Measurements from ENCODE around the gene FOSL1.

DNA sequence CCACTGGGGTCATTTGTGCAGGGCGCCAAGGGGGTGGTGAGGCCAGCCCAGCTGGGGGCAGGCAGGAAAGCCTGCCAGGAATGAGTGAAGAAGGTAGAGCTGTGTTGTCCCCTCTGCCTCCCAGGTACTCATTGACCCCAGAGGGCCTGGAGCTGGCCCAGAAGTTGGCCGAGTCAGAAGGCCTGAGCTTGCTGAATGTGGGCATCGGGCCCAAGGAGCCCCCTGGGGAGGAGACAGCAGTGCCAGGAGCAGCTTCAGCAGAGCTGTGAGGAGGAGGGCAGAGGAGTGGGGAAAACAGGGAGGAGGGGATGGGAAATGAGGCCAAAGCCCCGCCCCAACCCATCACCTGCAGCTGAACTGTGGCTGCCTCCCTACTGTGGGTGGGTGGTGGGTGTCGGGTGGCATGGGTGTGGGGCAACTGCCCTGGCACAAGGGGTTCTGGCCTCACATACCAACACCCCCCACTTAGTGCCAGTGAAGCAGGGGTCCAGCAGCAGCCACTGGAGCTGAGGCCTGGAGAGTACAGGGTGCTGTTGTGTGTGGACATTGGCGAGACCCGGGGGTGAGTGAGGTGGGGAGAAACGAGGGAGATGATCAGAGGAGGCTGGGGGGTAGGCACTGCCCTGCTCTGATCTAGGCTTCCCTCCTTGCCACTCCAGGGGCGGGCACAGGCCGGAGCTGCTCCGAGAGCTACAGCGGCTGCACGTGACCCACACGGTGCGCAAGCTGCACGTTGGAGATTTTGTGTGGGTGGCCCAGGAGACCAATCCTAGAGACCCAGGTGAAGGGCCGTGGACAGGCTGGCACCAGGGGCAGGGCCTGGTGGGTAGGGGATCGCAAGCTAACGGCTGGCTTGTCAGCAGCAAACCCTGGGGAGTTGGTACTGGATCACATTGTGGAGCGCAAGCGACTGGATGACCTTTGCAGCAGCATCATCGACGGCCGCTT, 37.0 kb downstream of the FOSL1 start:
- TF ChIP-seq, protein P1, sequence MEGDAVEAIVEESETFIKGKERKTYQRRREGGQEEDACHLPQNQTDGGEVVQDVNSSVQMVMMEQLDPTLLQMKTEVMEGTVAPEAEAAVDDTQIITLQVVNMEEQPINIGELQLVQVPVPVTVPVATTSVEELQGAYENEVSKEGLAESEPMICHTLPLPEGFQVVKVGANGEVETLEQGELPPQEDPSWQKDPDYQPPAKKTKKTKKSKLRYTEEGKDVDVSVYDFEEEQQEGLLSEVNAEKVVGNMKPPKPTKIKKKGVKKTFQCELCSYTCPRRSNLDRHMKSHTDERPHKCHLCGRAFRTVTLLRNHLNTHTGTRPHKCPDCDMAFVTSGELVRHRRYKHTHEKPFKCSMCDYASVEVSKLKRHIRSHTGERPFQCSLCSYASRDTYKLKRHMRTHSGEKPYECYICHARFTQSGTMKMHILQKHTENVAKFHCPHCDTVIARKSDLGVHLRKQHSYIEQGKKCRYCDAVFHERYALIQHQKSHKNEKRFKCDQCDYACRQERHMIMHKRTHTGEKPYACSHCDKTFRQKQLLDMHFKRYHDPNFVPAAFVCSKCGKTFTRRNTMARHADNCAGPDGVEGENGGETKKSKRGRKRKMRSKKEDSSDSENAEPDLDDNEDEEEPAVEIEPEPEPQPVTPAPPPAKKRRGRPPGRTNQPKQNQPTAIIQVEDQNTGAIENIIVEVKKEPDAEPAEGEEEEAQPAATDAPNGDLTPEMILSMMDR (IDR thresholded peaks at IDR 0.05): no peak
- no peak for TF ChIP-seq POLR2A (IDR thresholded peaks at IDR 0.05)
